Measurements from ENCODE around the gene KCNT2.
"Not testable (repeated sequence)": the region's sequence is repeated elsewhere in the genome, so short reads cannot be mapped to it uniquely, and the experiment has no call there.

The KCNT2 gene

GRCh38 chr1:196608390-196609369, at the start of gene KCNT2:
TSS of gene KCNT2 (minus strand) at chr1:196608440. CDS start at chr1:196608309, 131 bp downstream.
- no peak for DNase-seq (ENCODE audit: low read depth)

- no peak for DNase-seq (ENCODE audit: low read depth)
Measured at GRCh38 chr1:196655494-196655893, 47.3 kb upstream of the KCNT2 start.

GRCh38 chr1:196655071-196655470, 46.8 kb upstream of the KCNT2 start:
- no peak for DNase-seq (ENCODE audit: low read depth)

GRCh38 chr1:196654271-196654670, 46.0 kb upstream of the KCNT2 start:
- DNase-seq (ENCODE audit: low read depth), result no peak

- no peak for DNase-seq (ENCODE audit: low read depth)
Measured at GRCh38 chr1:196651637-196652215, 43.5 kb upstream of the KCNT2 start, which contains the start of gene CFH. TSS of gene CFH (plus strand) at chr1:196652043. CDS start at chr1:196652118, 75 bp downstream.

- DNase-seq (ENCODE audit: low read depth), result no peak
Measured at GRCh38 chr1:196651079-196651478, 42.8 kb upstream of the KCNT2 start.

GRCh38 chr1:196650403-196650802, 42.2 kb upstream of the KCNT2 start:
- DNase-seq (ENCODE audit: low read depth), result no peak

- DNase-seq (ENCODE audit: low read depth), result no peak
Measured at GRCh38 chr1:196649990-196650389, 41.8 kb upstream of the KCNT2 start.

GRCh38 chr1:196640976-196641375, 32.7 kb upstream of the KCNT2 start:
- no peak for DNase-seq (ENCODE audit: low read depth)

GRCh38 chr1:196639291-196639690, 31.1 kb upstream of the KCNT2 start:
- not testable (repeated sequence) for DNase-seq (ENCODE audit: low read depth)

GRCh38 chr1:196638466-196638865, 30.2 kb upstream of the KCNT2 start:
- DNase-seq (ENCODE audit: low read depth), result no peak

- no peak for DNase-seq (ENCODE audit: low read depth)
Measured at GRCh38 chr1:196637606-196638005, 29.4 kb upstream of the KCNT2 start.

- no peak for DNase-seq (ENCODE audit: low read depth)
Measured at GRCh38 chr1:196628838-196629237, 20.6 kb upstream of the KCNT2 start.

- DNase-seq (ENCODE audit: low read depth), result no peak
Measured at GRCh38 chr1:196623079-196623478, 14.8 kb upstream of the KCNT2 start.

- no peak for DNase-seq (ENCODE audit: low read depth)
Measured at GRCh38 chr1:196619721-196620120, 11.5 kb upstream of the KCNT2 start.

GRCh38 chr1:196611873-196612272, 3.6 kb upstream of the KCNT2 start:
- DNase-seq (ENCODE audit: low read depth), result no peak

- no peak for DNase-seq (ENCODE audit: low read depth)
Measured at GRCh38 chr1:196609370-196609737, 1.1 kb upstream of the KCNT2 start.

- no peak for DNase-seq (ENCODE audit: low read depth)
Measured at GRCh38 chr1:196607981-196608380, 259 bp downstream of the KCNT2 start.

- DNase-seq (ENCODE audit: low read depth), result no peak
Measured at GRCh38 chr1:196603651-196604050, 4.6 kb downstream of the KCNT2 start.

- DNase-seq (ENCODE audit: low read depth), result no peak
Measured at GRCh38 chr1:196598942-196599748, 9.1 kb downstream of the KCNT2 start.

- DNase-seq (ENCODE audit: low read depth), result no peak
Measured at GRCh38 chr1:196594700-196595099, 13.5 kb downstream of the KCNT2 start.

GRCh38 chr1:196593955-196594354, 14.3 kb downstream of the KCNT2 start:
- DNase-seq (ENCODE audit: low read depth), result no peak

Measured in activated T-helper 1 cell treated with Interleukin-2 at 50 U/mL for 16 hours (primary cell).